Suppressor macrophage (primary cell): Measurements from ENCODE around the gene TMEM229B.
"Not testable (repeated sequence)": the region's sequence is repeated elsewhere in the genome, so short reads cannot be mapped to it uniquely, and the experiment has no call there.

Experiments used
- DNase-seq, 4 experiments: peaks; one replicate each; pipeline ENCODE4 v3.0.0-alpha.2; 2020 to 2022

The TMEM229B gene

DNA sequence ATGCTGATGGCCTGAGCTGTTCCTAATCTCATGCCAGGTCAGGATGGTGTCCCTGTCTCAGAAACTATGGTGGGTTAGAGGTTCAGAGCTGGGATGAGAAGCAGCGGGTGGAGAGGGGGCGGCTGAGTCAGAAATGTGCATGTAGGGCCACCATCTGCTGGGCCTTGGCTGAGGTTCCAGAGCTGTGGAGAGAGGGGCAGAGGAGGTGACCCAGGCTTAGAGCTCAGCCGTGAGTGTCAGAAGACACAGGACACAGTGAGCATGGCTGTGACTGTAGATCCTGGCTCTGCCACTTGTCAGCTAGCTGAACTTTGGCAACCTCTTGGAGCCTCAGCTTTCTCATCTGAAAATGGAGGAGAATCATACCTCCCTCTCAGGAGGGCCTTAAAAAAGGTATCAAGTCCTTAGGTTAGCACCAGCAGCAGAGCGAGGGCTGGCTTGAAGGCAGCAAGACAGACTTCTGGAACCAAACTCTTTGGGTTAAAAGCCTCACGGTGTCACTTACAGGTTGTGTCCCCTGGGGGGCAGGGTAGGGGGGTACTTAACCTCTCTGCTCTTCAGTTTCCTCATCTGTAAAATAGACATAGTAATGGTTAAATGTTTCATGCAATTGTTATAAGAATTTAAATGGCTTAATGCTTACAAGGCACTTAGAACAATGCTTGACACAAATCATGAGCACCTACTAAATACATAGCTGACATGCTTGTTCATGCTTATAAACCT, 34.8 kb downstream of the TMEM229B start:
- no peak for DNase-seq

DNA sequence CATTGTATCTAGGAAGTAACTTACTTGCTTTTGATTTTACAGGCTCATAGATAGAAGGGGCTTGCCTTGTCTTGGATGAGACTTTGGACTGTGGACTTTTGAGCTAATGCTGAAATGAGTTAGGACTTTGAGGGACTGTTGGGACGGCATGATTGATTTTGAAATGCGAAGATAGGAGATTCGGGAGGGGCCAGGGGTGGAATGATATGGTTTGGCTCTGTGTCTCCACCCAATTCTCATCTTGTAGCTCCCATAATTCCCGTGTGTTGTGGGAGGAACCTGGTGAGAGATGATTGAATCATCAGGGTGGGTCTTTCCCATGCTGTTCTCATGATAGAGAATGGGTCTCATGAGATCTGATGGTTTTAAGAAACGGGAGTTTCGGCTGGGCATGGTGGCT, 36.9 kb downstream of the TMEM229B start:
- DNase-seq, result not testable (repeated sequence)

DNA sequence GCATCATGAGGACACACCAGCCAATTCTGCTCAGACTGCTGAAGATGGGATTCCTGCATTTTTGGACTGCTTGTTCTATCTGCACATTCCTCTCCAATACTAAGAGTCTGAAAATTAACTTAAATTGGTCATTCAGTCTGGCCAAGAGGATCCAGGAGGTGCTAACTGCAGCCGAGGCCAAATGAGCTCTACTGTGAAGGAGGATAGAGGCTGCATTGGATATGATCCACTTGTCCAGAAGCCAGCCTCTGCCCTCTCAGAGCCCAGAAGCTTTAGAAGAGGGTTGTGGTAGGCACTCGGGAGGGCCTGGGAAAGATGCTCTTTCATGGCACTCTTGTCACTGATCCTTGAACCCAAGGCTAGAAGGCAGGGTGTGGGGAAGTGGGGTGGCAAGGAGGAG, 39.4 kb downstream of the TMEM229B start:
- no peak for DNase-seq

GRCh38 chr14:67447033-67447381, 41.5 kb downstream of the TMEM229B start:
- no peak for DNase-seq

DNA sequence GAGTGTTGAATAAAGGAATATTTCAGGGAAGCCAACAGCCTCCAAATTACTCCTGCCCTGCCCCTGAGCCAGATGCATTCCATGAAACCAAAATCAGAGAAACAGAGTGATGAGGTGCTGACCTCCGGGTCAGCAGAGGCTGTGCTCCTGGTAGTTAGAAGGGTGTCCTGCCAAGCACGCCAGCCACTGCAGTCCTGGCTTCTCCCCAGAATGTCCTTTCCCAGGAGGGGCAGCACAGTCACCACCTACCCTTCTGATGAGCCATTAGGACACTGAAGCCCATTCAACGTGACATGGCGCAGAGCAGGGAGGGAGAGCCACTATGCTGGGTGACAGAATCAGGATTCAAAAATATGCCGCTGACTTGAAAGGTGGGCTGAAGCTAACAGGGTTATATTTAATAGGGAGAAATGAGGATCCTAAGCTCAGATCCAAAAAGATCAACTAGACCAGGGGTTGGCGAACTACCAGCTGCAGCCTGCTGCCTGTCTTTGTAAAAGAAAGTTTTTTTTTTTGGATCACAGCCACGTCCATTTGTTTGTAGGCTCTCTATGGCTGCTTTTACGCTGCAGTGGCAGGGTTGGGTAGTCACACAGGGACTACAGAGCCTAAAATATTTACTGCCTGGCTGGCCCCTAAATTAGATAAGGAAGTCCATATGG, 42.0 kb downstream of the TMEM229B start:
- no peak for DNase-seq

GRCh38 chr14:67444395-67444794, 44.1 kb downstream of the TMEM229B start:
- no peak for DNase-seq

DNA sequence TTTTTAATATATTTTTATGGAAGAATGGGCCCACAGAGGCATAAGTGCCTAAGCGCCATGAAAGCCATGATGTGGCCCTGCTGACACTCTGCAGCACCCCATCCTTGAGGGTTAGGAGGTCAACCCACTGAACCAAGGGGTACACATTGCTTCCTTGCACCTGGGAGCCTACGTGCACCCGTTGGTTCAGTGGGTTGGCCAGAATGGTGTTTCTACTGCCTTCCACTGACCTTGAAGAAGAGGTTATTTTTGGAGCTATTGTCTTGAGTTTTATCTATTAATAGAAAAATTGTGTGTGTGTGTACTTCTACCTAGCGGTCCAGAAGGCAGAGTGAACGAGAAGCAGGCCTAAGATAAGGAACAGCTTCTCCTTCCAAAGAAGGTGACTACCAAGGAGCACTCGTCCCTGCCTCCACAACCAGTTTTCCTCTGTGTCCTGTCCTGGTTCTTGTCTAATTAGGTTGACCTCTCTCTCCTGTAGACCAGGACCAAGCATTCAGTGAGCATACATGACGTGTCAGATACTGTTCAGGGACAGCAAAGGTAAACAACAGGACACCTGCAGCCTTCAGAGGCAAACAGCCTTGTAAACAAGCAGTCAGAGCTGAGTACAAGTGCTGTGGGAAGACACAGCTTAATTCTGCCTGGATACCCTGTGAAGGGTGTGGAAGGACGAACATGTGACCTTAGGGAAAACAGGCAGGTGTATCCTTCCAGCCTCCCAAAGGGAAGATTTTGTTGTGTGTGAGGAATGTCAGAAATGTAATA, 46.2 kb downstream of the TMEM229B start:
- no peak for DNase-seq

- DNase-seq, result no peak
Observed at GRCh38 chr14:67441672-67442071, 46.8 kb downstream of the TMEM229B start.

DNA sequence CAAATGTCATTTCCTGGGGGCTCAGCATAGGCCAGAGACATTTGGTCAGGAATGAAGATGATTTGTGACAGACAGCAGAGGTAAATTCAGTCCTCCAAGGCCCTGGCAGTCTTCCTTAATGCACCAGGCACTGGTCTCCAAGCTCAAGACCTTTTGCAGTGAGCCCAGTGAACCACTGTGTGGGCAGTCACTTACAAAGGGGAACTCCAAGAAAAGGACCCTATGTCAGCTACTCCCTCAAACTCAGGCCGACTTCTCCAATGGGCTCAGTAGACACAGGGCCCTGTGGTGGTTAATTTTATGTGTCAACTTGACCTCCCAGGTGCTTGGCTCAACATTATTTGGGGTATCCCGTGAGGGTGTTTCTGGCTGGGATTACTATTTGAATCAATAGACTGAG, 47.3 kb downstream of the TMEM229B start:
- peak; percentile 67 to 79 (median 74) for DNase-seq

DNA sequence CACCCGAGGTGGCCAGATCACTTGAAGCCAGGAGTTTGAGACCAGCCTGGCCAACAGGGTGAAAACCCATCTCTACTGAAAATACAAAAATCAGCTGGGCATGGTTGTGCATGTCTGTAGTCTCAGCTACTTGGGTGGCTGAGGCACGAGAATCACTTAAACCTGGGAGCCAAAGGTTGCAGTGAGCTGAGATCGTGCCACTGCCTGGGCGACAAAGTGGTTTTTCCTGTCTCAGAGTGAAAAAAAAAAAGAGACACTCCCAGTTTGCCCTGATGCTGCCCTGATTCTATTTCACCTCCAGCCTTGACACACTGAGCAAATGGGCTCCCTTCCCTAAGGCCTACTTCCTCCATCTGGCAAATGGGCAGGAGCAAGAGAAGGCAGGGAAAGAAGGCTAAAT, 48.0 kb downstream of the TMEM229B start:
- no peak for DNase-seq

DNA sequence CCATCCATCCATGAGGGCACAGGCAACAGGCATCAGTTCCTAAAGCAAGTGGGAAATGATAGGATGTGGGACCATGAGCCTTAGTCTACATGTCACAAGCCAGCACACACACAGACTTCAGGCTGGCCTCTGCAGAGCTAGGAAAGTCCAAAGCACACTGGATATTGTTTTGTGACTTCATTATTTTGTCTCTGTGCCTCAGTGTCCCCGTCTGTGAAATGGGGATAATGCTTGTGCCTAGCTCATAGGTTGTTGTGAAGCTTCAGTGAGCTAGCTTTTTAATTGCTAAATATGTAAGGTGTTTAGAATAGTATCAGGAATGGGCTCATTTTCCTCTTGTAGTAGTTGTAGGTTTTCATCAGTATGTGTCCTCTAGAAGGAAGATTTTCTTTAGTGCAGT, 49.6 kb downstream of the TMEM229B start:
- no peak for DNase-seq

DNA sequence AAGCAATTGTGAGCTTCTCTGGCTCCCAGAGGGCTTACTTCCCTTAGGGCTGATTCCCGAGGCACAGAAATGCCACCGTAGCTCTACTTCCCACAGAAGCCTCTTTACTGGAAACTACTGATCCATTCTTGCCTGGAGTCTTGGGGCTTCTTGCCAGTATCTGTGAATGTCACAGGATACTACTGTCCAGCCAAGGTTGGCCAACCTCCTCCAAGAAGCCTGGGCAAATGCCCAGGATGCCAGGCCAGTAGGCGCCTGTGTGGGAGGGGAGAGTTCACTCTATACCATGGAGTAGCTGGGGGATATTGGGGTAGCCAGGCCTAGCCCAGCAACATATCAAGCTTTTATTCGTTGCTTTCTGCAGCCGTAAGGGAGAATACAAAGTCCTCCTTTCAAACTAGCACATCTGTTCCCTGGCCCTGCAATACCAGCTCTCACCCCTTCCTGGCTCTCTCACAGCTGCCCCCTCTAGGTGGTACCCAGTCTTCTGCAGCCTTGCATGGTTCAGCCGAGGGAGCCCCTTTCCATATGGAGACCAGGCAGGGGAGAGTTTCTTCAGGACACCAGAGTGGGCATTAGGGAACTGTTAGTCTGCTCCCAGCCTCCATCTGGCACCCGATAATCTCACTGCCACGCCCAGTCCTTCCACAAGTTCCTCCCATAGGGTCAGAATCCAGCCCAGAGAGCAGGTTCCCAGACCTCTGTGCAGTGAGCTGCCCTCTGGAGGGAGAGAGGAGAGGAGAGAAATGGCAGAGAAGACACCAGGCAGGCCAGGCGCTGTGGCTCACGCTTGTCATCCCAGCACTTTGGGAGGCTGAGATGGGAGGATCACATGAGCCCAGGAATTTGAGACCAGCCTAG, 52.3 kb downstream of the TMEM229B start:
- no peak for DNase-seq

DNA sequence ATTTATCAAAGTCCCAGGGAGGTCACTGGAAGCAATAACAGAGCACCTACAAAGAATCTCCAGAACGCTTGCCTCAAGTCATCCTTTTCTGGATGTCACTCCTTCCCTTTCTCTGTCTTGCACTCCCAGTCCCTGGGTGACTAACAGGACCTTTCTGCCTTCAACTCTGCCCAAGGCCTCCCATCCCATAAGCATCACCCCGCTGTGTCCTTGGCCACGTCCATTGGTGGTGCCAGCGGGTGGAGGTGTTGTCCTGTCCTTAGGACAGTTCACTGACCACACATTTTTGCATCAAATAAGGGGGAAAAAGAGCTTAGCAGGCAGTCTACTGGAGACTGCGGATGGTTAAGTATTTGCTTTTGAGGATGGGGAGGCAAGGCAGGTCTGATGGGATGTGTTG, 52.9 kb downstream of the TMEM229B start:
- DNase-seq, result no peak

DNA sequence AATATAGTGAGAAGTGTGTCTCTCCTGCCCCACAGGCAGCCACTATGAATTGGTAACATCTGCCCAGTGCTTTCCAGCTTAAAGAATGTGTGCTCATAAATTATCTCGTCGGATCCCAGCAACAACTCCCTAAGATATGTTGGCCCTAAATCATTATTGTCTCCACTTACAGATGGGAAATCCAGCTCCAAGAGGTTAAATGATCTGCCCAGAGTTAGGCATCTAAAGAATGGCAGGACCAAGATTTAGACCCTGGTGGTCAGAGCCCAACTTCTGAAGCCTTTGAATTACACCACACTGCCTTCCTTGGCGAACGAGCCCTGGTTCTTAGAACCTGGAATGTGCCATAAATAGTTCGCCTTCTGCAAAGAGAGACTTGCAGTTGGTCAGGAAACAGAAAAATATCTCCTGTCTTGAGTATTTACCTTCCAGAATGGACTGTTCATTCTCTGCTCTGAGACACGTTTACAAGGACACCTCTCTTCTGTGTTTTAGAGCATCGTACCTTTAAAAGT, 56.4 kb downstream of the TMEM229B start:
- no peak for DNase-seq

GRCh38 chr14:67429510-67430205, 58.9 kb downstream of the TMEM229B start:
- no peak for DNase-seq

DNA sequence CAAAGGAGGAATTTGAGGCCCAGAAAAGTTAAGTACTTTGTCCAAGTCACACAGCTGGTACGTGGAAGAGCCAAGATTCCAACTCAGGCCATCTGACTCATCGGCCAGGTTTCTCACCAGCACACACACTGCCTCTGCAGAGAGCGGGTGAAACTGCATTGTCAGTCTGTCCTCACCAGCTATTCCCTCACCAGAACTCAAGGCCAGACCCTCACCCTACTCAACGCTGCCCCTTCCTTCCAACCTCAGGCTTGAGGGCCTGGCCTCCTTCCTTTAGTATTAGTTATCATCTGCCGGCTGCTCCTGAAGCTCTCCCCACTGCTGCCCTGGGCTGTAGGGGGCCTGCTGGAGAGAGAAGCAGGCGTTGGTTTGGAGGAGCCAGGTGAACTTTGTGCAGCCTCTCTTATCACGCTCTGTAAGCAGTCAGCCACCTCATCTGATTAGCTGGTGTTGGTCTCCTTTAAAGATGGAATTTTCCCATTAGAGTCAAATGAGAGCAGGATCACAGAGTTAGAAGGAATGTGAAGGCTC, 60.0 kb downstream of the TMEM229B start:
- DNase-seq, result no peak

GRCh38 chr14:67426983-67427606, 61.4 kb downstream of the TMEM229B start:
- peak; percentile 82 to 91 (median 86) for DNase-seq

DNA sequence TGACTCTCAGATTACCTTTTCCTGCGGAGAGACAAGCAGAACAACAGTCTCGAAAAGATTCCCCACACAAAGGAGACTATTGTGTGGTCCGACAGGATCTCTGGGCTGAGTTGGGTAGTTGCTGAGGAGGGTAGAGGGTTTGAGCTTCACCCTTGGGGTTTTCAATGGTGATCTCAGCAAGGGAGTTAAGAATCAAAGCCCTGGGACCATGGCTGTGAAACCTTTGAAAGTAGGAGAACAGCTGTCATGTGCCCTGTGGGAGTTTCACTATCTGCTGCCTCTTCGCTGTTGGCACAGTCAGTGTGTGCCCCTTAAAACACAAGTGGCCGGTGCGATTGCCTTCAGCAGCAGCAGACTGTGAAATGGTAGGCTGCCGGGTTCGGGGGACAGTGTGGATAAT, 62.4 kb downstream of the TMEM229B start:
- DNase-seq, result no peak

GRCh38 chr14:67425608-67426007, 62.9 kb downstream of the TMEM229B start:
- no peak for DNase-seq

GRCh38 chr14:67424539-67424938, 64.0 kb downstream of the TMEM229B start:
- DNase-seq, result no peak

DNA sequence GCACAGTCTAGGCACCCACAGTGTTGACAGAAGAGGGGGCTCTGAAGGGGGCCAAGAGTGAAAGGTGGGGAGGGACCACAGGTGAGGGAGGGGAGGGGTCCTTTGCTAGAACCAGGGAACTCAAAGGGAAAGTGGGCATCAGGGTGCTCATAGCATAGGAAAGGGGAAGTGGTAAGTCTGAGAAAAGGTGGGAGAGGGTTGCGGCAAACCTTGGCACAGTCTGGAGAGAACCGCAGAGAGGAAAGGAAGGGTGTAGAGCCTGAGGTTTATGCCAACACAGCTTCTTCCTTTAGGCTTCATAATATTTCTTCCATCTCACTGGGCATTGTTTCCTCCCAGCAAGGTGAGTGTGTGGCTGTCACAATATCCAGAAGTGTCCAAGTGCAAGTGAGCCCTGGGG, 65.1 kb downstream of the TMEM229B start:
- peak in 3 of 4 experiments; percentile 39 to 46 (median 42) for DNase-seq
